GM12874 (cell line): ENCODE measurements around the gene HGS.

Experiments used
- CTCF ChIP-seq: IDR thresholded peaks from 2 replicates; pipeline ENCODE4 v1.5.1; 2011; ENCODE audit warnings: low read depth, mild to moderate bottlenecking, control low read depth, low read length, moderate library complexity; ENCODE audit not compliant: insufficient read depth

The HGS gene

DNA sequence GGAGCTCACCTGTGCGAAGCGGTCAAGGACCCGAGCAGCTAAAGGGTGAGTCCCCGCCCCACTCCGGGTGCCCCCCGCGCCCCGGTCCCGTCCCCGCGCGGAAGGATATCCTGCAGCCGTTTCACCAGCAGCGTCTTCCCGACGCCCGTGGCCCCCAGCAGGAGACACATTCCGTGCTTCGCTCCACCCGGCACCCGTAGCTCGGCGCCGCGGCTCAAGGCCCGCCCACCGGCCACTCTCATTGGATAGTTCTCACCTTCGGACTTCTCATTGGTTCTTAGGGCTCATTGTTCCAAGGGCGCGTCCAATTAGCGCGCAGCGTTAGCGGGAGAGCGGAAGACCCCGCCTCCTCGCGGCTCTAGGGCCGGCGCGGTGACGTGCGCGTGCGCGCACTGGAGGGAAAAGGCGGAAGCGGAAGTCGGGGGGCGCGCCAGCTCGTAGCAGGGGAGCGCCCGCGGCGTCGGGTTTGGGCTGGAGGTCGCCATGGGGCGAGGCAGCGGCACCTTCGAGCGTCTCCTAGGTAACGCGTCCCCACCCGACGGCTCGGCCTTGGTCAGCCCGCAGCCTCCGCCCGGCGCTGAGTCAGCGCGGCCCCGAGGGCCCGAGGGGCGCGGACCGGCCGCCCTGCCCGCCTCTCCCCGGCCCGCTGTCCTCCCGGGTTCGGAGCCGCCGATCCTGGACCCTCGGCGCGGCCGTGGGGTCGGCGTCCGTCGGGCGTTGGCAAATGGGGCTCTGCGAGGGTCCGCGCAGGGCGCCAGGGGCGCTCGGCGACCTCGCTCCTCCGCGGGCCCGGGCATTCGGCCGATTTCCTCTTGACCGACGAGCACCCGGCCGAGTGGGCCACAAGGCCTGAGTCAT is at the start of gene HGS, which contains the start of gene ARL16:
TSS of gene HGS (plus strand) at position 428 of the 858 bp plus-strand sequence. CDS start at position 484, 56 bp downstream.
TSS of gene ARL16 (minus strand) at position 214 of the 858 bp plus-strand sequence. CDS start at position 170, 44 bp downstream.
- TF ChIP-seq CTCF, result no peak

GRCh38 chr17:81635431-81635830 is 48.4 kb upstream of the HGS start:
- TF ChIP-seq CTCF, result no peak

DNA sequence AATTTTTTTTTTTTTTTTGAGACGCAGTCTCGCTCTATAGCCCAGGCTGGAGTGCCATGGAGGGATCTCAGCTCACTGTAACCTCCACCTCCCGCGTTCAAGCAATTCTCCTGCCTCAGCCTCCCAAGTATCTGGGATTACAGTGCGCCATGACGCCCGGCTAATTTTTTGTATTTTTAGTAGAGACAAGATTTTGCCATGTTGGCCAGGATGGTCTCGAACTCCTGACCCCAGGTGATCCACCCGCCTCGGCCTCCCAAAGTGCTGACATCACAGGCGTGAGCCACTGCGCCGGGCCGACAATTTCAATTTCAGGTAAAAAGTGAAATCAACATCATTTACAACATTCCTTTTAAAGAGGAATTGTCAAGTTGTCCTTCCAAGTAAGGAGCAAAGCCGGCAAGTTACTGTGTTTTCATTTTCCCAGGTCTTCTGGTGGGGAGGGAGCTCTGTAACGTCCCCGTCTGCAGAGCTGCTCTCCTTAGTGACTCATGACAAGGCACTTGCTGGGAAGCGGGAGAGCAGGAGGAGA is 47.8 kb upstream of the HGS start:
- TF ChIP-seq CTCF, result no peak

DNA sequence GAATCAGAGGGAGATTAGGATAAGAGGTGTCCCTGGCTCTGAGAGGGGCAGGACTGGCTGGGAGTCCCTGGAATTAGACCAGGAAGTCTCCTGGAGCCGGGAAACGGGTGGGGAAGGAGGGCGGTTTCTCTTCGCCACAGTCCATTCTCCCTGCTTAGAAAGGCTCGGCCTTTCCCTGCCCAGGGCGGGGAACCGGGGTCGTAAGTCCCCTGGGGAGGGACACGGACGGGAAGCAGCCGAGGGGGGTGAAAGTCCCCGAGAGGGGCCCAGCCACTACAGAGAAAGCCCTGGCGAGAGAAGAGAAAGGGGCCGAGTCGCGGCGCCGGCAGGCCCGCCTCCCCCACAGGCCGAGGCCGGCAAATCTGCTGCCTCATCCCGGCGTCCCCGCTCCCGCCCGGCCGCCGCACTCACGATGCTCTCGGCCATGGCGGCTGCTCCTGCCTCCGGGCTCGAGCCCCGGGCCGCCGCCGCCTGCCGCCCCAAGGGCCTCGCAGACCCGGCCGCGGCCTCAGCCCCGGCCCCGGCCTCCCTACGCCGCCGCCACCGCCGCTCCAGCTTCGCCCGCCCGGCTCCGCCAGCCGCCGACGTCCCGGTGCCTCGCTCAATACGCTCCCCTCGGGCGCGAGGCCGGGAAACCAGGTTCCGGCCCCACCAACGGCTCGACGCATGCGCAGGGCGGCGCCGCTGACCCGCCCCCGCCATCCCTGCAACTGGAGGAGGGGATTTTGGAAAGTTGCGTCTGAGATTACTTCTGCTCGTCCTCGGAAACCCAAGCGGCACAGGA is 47.1 kb upstream of the HGS start, which contains the start of the genes NPLOC4 and TSPAN10:
TSS of gene NPLOC4 (minus strand) at position 608 of the 784 bp plus-strand sequence. CDS start at position 426, 182 bp downstream.
TSS of gene TSPAN10 (plus strand) at position 692 of the 784 bp plus-strand sequence. CDS start 5,217 bp downstream, outside the sequence.
- TF ChIP-seq CTCF, result no peak

GRCh38 chr17:81638683-81639082 is 45.1 kb upstream of the HGS start:
- TF ChIP-seq CTCF, result no peak

DNA sequence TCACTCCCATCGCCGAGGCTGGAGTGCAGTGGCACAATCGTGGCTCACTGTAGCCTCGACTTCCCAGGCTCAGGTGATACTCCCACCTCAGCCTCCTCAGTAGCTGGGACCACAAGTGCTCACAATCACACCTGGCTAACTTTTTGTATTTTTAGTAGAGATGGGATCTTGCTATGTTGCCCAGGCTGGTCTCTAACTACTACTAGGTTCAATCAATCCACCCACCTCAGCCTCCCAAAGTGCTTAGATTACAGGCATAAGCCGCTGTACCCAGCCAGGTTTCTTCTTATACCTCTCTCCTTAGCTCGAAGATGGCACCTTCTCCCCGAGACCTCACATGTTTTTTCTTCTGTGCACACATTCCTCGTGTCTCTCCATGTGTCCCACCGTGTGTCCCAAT is 43.8 kb upstream of the HGS start:
- no peak for TF ChIP-seq CTCF

GRCh38 chr17:81641825-81642489 is 41.9 kb upstream of the HGS start:
- no peak for TF ChIP-seq CTCF
